Keratinocyte (primary cell): ENCODE results near the gene IKZF1. TPM values are rescaled to one million over a fixed set of nuclear protein-coding genes. Genes with fewer than 3 reads are reported as not detected.

Source experiments
- DNase-seq: peaks from one replicate; pipeline ENCODE4 v3.0.0-alpha.2; 2011; ENCODE audit warnings: low read depth, missing footprints, low spot score
- FAIRE-seq: peaks from 2 replicates; lab custom pipeline; 2011; peaks lifted over from hg19 to GRCh38; lab: Jason Lieb, UNC
- H2AFZ ChIP-seq: 2 replicates; pipeline ENCODE4 v1.6.0; 2012; ENCODE audit warnings: low read length, control low read depth, inconsistent platforms; ENCODE audit not compliant: control insufficient read depth
- H3K27ac ChIP-seq: 2 replicates; pipeline ENCODE4 v1.5.1; 2011; ENCODE audit warnings: low read length; ENCODE audit not compliant: control insufficient read depth, insufficient read depth
- H3K27me3 ChIP-seq: 3 replicates; pipeline ENCODE4 v1.6.0; 2011; ENCODE audit warnings: low read length; ENCODE audit not compliant: control insufficient read depth, insufficient read depth; ENCODE audit errors: extremely low read depth
- H3K36me3 ChIP-seq, 2 experiments: 2 replicates in 1 of 2; 3 replicates in 1 of 2; pipeline ENCODE4 v1.5.1; 2011; ENCODE audit warnings: low read length in 2 of 2, mild to moderate bottlenecking in 1 of 2; ENCODE audit not compliant: control insufficient read depth in 2 of 2, insufficient read depth in 2 of 2; ENCODE audit errors: extremely low read depth in 1 of 2
- H3K4me1 ChIP-seq: 3 replicates; pipeline ENCODE4 v1.5.1; 2011; ENCODE audit warnings: low read length; ENCODE audit not compliant: control insufficient read depth, insufficient read depth; ENCODE audit errors: extremely low read depth
- H3K4me2 ChIP-seq: 3 replicates; pipeline ENCODE4 v1.6.0; 2011; ENCODE audit warnings: low read depth, low read length; ENCODE audit not compliant: control insufficient read depth, insufficient read depth; ENCODE audit errors: extremely low read depth
- H3K4me3 ChIP-seq, 3 experiments: fragments of 200-600 bp in 1 of 3; sonication (generic) in 1 of 3; 2 replicates in 2 of 3; 3 replicates in 1 of 3; pipeline ENCODE4 v1.5.1; 2011 to 2016; ENCODE audit warnings: low read length in 3 of 3, mild to moderate bottlenecking in 3 of 3, control low read depth in 2 of 3, inconsistent platforms in 1 of 3, low read depth in 1 of 3, mixed read lengths in 1 of 3, mixed run types in 1 of 3, moderate library complexity in 1 of 3; ENCODE audit not compliant: control insufficient read depth in 2 of 3, insufficient read depth in 2 of 3; ENCODE audit errors: extremely low read depth in 1 of 3
- H3K79me2 ChIP-seq: 2 replicates; pipeline ENCODE4 v1.6.0; 2012; ENCODE audit warnings: low read length; ENCODE audit not compliant: control insufficient read depth, insufficient read depth
- H3K9ac ChIP-seq: 3 replicates; pipeline ENCODE4 v1.6.0; 2011; ENCODE audit warnings: low read length; ENCODE audit not compliant: control insufficient read depth, insufficient read depth; ENCODE audit errors: extremely low read depth
- H3K9me1 ChIP-seq: 3 replicates; pipeline ENCODE4 v1.6.0; 2011; ENCODE audit warnings: low read length; ENCODE audit not compliant: control insufficient read depth, insufficient read depth; ENCODE audit errors: extremely low read depth
- H3K9me3 ChIP-seq: 2 replicates; pipeline ENCODE4 v1.5.1; 2012; ENCODE audit warnings: low read depth, low read length; ENCODE audit not compliant: control insufficient read depth
- H4K20me1 ChIP-seq: 3 replicates; pipeline ENCODE4 v1.6.0; 2011; ENCODE audit warnings: low read length; ENCODE audit not compliant: control insufficient read depth, insufficient read depth; ENCODE audit errors: extremely low read depth
- EZH2 ChIP-seq: IDR thresholded peaks from one replicate; pipeline ENCODE4 v1.6.1; 2012; ENCODE audit warnings: inconsistent platforms, mild to moderate bottlenecking, low read length, moderate library complexity
- dilution Hi-C: fragments of 300-500 bp; cut with MboI; formaldehyde crosslinking; loops from one replicate; pipeline ENCODE4 v1.7.0; 2020; ENCODE audit warnings: low sequenced_read_pairs; ENCODE audit not compliant: extremely low pct_ligation_motif_present
- polyA plus RNA-seq, 5 experiments: library from polyadenylated mRNA; depleted of rRNA in 3 of 5; stranded (reverse) in 3 of 5; stranded (forward) in 1 of 5; unstranded in 1 of 5; fragments of >200 nt; gene quantifications; 1 replicate in 1 of 5; 2 replicates in 3 of 5; 3 replicates in 1 of 5; pipeline versions ENCODE4 v1.2.1 to v1.2.3, GENCODE V29; 2011 to 2012; ENCODE audit warnings: missing spikeins in 2 of 5, low read depth in 1 of 5, low replicate concordance in 1 of 5
- TF ChIP-seq, protein P1 (sequence below), 3 experiments: IDR thresholded peaks in 1 of 3; conservative IDR thresholded peaks in 1 of 3; optimal IDR thresholded peaks in 1 of 3; 2 replicates in 2 of 3; 3 replicates in 1 of 3; pipeline versions ENCODE3 to v1.5.1; 2011; ENCODE audit warnings: low read length in 3 of 3, mild to moderate bottlenecking in 3 of 3, moderate library complexity in 2 of 3, control low read depth in 1 of 3, inconsistent platforms in 1 of 3; ENCODE audit not compliant: insufficient read depth in 2 of 3; ENCODE audit errors: extremely low read depth in 1 of 3

IKZF1 gene
- polyA plus RNA-seq, 1 donor (not counting 4 experiments of a cell fraction or from before 2014, with no cell fraction given) = not detected

DNA sequence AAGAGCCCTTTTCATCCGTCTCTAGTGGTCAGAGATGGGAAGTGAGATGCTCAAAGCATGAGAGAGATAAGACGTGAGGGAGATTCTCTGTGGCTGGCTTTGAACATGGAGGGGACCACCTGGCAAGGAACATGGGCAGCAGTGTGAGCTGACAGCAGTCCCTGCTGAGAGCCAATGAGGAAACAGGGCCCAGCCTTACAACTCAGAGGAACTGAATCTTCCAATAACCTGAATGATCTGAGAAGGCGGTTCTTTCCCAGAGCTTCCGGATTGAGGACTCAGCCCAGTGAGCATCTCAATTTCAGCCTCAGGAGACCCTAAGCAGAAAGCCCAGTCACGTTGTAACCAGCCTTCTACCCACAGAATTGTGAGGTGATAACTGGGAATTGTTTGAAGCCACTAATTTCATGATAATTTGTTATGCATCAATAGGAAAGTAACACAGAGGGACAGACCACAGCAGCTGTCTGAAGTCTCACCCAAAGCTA, 33.9 kb upstream of the IKZF1 start:
- H3K9ac ChIP-seq = no peak overlapping the region
- H3K27ac ChIP-seq = no peak overlapping the region
- FAIRE-seq = no peak
- H3K79me2 ChIP-seq = no peaks in the 10 kb centered on the region
- no peaks in the 10 kb centered on the region for H3K4me1 ChIP-seq
- no peaks in the 10 kb centered on the region for H3K27me3 ChIP-seq
- TF ChIP-seq, protein P1, sequence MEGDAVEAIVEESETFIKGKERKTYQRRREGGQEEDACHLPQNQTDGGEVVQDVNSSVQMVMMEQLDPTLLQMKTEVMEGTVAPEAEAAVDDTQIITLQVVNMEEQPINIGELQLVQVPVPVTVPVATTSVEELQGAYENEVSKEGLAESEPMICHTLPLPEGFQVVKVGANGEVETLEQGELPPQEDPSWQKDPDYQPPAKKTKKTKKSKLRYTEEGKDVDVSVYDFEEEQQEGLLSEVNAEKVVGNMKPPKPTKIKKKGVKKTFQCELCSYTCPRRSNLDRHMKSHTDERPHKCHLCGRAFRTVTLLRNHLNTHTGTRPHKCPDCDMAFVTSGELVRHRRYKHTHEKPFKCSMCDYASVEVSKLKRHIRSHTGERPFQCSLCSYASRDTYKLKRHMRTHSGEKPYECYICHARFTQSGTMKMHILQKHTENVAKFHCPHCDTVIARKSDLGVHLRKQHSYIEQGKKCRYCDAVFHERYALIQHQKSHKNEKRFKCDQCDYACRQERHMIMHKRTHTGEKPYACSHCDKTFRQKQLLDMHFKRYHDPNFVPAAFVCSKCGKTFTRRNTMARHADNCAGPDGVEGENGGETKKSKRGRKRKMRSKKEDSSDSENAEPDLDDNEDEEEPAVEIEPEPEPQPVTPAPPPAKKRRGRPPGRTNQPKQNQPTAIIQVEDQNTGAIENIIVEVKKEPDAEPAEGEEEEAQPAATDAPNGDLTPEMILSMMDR (optimal IDR thresholded peaks at IDR 0.05 in 1 of 3, IDR thresholded peaks at IDR 0.05 in 1 of 3, conservative IDR thresholded peaks at IDR 0.05 in 1 of 3; ENCODE audit: extremely low read depth in 1 of 3, insufficient read depth in 2 of 3, low read length in 3 of 3) = no peak
- no peak overlapping the region for H3K4me2 ChIP-seq
- no peaks in the 10 kb centered on the region for H3K9me1 ChIP-seq
- no peak overlapping the region for H2AFZ ChIP-seq
- no peaks in the 10 kb centered on the region for H3K36me3 ChIP-seq
- dilution Hi-C loops = no loop called here
- no peak for DNase-seq
- H3K9me3 ChIP-seq = no peaks in the 10 kb centered on the region
- H3K4me3 ChIP-seq = no peak overlapping the region
- no peaks in the 10 kb centered on the region for H4K20me1 ChIP-seq

DNA sequence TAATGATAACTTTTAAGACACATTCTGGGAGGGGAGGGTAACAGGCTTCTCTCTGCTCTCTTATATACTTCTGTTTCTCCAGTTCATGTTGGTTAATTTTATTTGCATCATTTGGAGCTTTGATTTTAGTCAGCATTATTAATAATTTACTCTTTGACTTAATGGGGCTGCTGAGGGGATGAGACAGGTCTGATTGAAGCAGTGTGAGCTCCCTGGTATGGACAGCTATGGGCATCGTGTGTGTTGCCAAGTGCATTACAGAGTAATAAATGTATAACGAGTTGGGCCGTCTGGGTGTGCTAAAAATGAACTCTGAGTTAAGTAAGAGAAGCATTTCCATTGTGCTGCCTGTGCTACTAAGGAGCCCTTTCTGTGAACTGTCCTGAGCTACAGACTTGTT, 31.7 kb upstream of the IKZF1 start:
- Histone ChIP-seq H3K27me3 (no peaks in the 10 kb centered on the region), H3K4me3 (no peak overlapping the region), H3K9me1 (no peaks in the 10 kb centered on the region), H3K36me3 (no peaks in the 10 kb centered on the region), H3K79me2 (no peaks in the 10 kb centered on the region), H2AFZ (no peak overlapping the region), H3K9me3 (no peaks in the 10 kb centered on the region), H3K4me1 (no peaks in the 10 kb centered on the region), H4K20me1 (no peaks in the 10 kb centered on the region), H3K9ac (no peak overlapping the region), H3K4me2 (no peak overlapping the region), H3K27ac (no peak overlapping the region)
- FAIRE-seq (no peak), DNase-seq (no peak)
- no peak for TF ChIP-seq EZH2
- TF ChIP-seq, protein P1 (optimal IDR thresholded peaks at IDR 0.05 in 1 of 3, IDR thresholded peaks at IDR 0.05 in 1 of 3, conservative IDR thresholded peaks at IDR 0.05 in 1 of 3; ENCODE audit: extremely low read depth in 1 of 3, insufficient read depth in 2 of 3, low read length in 3 of 3) = no peak
- dilution Hi-C loops = no loop called here
